NCI-H345 treated with DMSO at 0.1 percent for 48 hours (cell line): ENCODE measurements around the gene NR2F1-AS1.

Source experiments
- DNase-seq: peaks from one replicate; lab custom pipeline; 2025; ENCODE audit not compliant: unreplicated experiment; lab: John Stamatoyannopoulos, UW

NR2F1-AS1 gene

GRCh38 chr5:93433422-93433821 is 147.6 kb downstream of the NR2F1-AS1 start:
- no peak for DNase-seq

- no peak for DNase-seq
Observed at GRCh38 chr5:93431250-93431649, 149.8 kb downstream of the NR2F1-AS1 start.

- DNase-seq, result no peak
Observed at GRCh38 chr5:93430673-93431199, 150.3 kb downstream of the NR2F1-AS1 start.

- DNase-seq, result no peak
Observed at GRCh38 chr5:93430118-93430517, 150.9 kb downstream of the NR2F1-AS1 start.

- no peak for DNase-seq
Observed at GRCh38 chr5:93428868-93429267, 152.2 kb downstream of the NR2F1-AS1 start.

- DNase-seq, result no peak
Observed at GRCh38 chr5:93427316-93427715, 153.7 kb downstream of the NR2F1-AS1 start.

GRCh38 chr5:93425096-93425495 is 155.9 kb downstream of the NR2F1-AS1 start:
- DNase-seq, result no peak

- no peak for DNase-seq
Observed at GRCh38 chr5:93423300-93423699, 157.7 kb downstream of the NR2F1-AS1 start.

- no peak for DNase-seq
Observed at GRCh38 chr5:93422652-93423280, 158.3 kb downstream of the NR2F1-AS1 start.

GRCh38 chr5:93421987-93422401 is 159.0 kb downstream of the NR2F1-AS1 start:
- no peak for DNase-seq

GRCh38 chr5:93421468-93421867 is 159.6 kb downstream of the NR2F1-AS1 start:
- DNase-seq, result no peak

- no peak for DNase-seq
Observed at GRCh38 chr5:93417490-93417889, 163.5 kb downstream of the NR2F1-AS1 start.

- DNase-seq, result no peak
Observed at GRCh38 chr5:93415819-93416218, 165.2 kb downstream of the NR2F1-AS1 start.

GRCh38 chr5:93411716-93412115 is 169.3 kb downstream of the NR2F1-AS1 start:
- DNase-seq, result no peak

GRCh38 chr5:93409691-93410090 is 171.3 kb downstream of the NR2F1-AS1 start:
- no peak for DNase-seq

- DNase-seq, result no peak
Observed at GRCh38 chr5:93407454-93407853, 173.6 kb downstream of the NR2F1-AS1 start.

GRCh38 chr5:93406971-93407401 is 174.0 kb downstream of the NR2F1-AS1 start:
- no peak for DNase-seq

GRCh38 chr5:93404246-93404645 is 176.8 kb downstream of the NR2F1-AS1 start:
- DNase-seq, result no peak

GRCh38 chr5:93403141-93403928 is 177.7 kb downstream of the NR2F1-AS1 start:
- DNase-seq, result no peak

- no peak for DNase-seq
Observed at GRCh38 chr5:93402451-93402850, 178.6 kb downstream of the NR2F1-AS1 start.

GRCh38 chr5:93401634-93402213 is 179.3 kb downstream of the NR2F1-AS1 start:
- no peak for DNase-seq

GRCh38 chr5:93399675-93400074 is 181.3 kb downstream of the NR2F1-AS1 start:
- DNase-seq, result no peak
